ENCODE results near the gene CCM2L. TPM values are rescaled to one million over a fixed set of nuclear protein-coding genes. Genes with fewer than 3 reads are reported as not detected.

CCM2L gene
- total and polyA plus RNA-seq, 9 of the 15 experiments (the other 6 are each of a cell fraction or from before 2014, with no cell fraction given): 0.04 TPM; not detected in 8

GRCh38 chr20:32037929-32038328, 27.7 kb downstream of the CCM2L start (continued):
- TF ChIP-seq, protein P1, sequence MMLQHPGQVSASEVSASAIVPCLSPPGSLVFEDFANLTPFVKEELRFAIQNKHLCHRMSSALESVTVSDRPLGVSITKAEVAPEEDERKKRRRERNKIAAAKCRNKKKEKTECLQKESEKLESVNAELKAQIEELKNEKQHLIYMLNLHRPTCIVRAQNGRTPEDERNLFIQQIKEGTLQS (IDR thresholded peaks at IDR 0.05): peak; percentile 42; the same call in 1 of the 2 replicates
- TF ChIP-seq, protein P1 (CRISPR knock-in tag; conservative IDR thresholded peaks at IDR 0.05): no peak
- TF ChIP-seq MTA3 (IDR thresholded peaks at IDR 0.05; ENCODE audit: borderline replicate concordance): peak; percentile 37; the same call in 1 of the 2 replicates
- no peak for TF ChIP-seq SMARCC2 (IDR thresholded peaks at IDR 0.05; ENCODE audit: low read depth)
- TF ChIP-seq ZBTB9 (CRISPR knock-in tag; IDR thresholded peaks at IDR 0.05): no peak
- TF ChIP-seq ATF7 (IDR thresholded peaks at IDR 0.05): 0 out of 2 replicates have a peak, but pooled peaks have one; percentile 22
- peak; percentile 76 to 79; a peak in 2 of 4 replicates for TF ChIP-seq TRIM24 (IDR thresholded peaks at IDR 0.05)
- peak; percentile 27; the same call in 1 of the 2 replicates for TF ChIP-seq SMARCA4 (IDR thresholded peaks at IDR 0.05)
- peak; percentile 45; the same call in 1 of the 2 replicates for TF ChIP-seq FOSL1 (tag; conservative IDR thresholded peaks at IDR 0.05)
- TF ChIP-seq MEF2D (tag; conservative IDR thresholded peaks at IDR 0.05; ENCODE audit: low read depth): peak; percentile 44; the same call in 1 of the 2 replicates
- TF ChIP-seq ARNT (IDR thresholded peaks at IDR 0.05): no peak
- TF ChIP-seq ZFP36 (IDR thresholded peaks at IDR 0.05; ENCODE audit: low read depth, low read length, partially characterized antibody): peak; percentile 67
- TF ChIP-seq ZNF212 (CRISPR knock-in tag; IDR thresholded peaks at IDR 0.05): no peak
- 0 out of 2 replicates have a peak, but pooled peaks have one; percentile 31 for TF ChIP-seq HMBOX1 (IDR thresholded peaks at IDR 0.05)
- TF ChIP-seq, protein P2, sequence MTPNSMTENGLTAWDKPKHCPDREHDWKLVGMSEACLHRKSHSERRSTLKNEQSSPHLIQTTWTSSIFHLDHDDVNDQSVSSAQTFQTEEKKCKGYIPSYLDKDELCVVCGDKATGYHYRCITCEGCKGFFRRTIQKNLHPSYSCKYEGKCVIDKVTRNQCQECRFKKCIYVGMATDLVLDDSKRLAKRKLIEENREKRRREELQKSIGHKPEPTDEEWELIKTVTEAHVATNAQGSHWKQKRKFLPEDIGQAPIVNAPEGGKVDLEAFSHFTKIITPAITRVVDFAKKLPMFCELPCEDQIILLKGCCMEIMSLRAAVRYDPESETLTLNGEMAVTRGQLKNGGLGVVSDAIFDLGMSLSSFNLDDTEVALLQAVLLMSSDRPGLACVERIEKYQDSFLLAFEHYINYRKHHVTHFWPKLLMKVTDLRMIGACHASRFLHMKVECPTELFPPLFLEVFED (CRISPR knock-in tag; conservative IDR thresholded peaks at IDR 0.05): 0 out of 2 replicates have a peak, but pooled peaks have one; percentile 41
- TF ChIP-seq TRIM28 (IDR thresholded peaks at IDR 0.05): peak; percentile 61; the same call in 1 of the 2 replicates
- peak; percentile 22; the same call in 1 of the 2 replicates for TF ChIP-seq EGR1 (conservative IDR thresholded peaks at IDR 0.05)
- 0 out of 2 replicates have a peak, but pooled peaks have one; percentile 36 for TF ChIP-seq DPF2 (IDR thresholded peaks at IDR 0.05)
- peak; percentile 59; the same call in 1 of the 2 replicates for TF ChIP-seq NBN (IDR thresholded peaks at IDR 0.05; ENCODE audit: low read depth)
- TF ChIP-seq MTA1 (IDR thresholded peaks at IDR 0.05; ENCODE audit: borderline replicate concordance): peak; percentile 25; the same call in 1 of the 2 replicates
- TF ChIP-seq CC2D1A (IDR thresholded peaks at IDR 0.05): peak; percentile 20; the same call in 1 of the 2 replicates
- no peak for TF ChIP-seq NONO (IDR thresholded peaks at IDR 0.05; ENCODE audit: low read depth in 2 of 2, low read length in 1 of 2)
- no peak for TF ChIP-seq PHB2 (IDR thresholded peaks at IDR 0.05; ENCODE audit: low read depth)
- TF ChIP-seq TEAD4 (IDR thresholded peaks at IDR 0.05; ENCODE audit: low read length): peak; percentile 20; the same call in 1 of the 2 replicates
- TF ChIP-seq TEAD4 (CRISPR knock-in tag; IDR thresholded peaks at IDR 0.05; ENCODE audit: borderline replicate concordance): no peak
- peak; percentile 37; the same call in 1 of the 2 replicates for TF ChIP-seq JUND (IDR thresholded peaks at IDR 0.05; ENCODE audit: borderline replicate concordance, low read depth, low read length)
- TF ChIP-seq JUND (tag; IDR thresholded peaks at IDR 0.05; ENCODE audit: borderline replicate concordance, low read depth, low read length): 0 out of 3 replicates have a peak, but pooled peaks have one; percentile 41

Measured in K562 (cell line).